IPS DF 4.7 (cell line): ENCODE results near the gene TAS1R2.
"Not testable (repeated sequence)": the region's sequence is repeated elsewhere in the genome, so short reads cannot be mapped to it uniquely, and the experiment has no call there.

Source experiments
- DNase-seq: peaks from one replicate; pipeline ENCODE4 v3.0.0-alpha.2; 2013; ENCODE audit warnings: low spot score; ENCODE audit errors: extremely low read depth

TAS1R2 gene

DNA sequence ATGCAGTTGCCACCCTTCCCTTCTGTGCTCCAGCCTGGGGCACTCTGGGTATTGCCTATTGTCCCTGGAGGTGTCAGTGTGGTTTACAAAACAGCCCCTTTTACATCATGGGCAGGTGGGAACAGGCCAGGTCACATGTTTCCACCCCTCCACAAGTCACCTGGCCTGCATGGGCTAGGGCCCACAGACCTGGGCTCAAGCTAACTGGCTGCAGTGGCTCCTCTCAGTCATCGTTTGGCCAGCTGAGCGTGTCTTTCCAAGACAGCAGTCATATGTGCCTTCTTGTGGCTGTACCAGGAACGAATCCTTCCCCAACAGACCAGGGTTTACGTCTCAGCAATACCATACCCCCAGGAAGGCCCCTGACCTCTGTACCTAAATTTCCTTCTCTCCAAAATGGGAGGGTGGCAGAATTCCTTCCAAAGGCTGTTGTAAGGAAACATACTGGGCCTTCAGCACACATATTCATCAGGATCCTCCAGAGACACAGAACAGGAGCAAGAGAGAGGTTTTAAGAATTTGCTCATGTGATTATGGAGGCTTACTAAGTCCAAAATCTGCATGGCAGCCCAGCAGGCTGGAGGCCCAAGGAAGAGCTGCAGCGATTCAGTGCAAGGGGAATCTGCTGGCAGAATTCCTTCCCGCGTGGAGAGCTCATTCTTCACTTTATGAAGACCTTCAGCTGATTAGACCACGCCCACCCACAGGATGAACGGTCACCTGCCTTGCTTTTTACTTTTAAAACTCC is 10.6 kb upstream of the TAS1R2 start:
- no peak for DNase-seq

DNA sequence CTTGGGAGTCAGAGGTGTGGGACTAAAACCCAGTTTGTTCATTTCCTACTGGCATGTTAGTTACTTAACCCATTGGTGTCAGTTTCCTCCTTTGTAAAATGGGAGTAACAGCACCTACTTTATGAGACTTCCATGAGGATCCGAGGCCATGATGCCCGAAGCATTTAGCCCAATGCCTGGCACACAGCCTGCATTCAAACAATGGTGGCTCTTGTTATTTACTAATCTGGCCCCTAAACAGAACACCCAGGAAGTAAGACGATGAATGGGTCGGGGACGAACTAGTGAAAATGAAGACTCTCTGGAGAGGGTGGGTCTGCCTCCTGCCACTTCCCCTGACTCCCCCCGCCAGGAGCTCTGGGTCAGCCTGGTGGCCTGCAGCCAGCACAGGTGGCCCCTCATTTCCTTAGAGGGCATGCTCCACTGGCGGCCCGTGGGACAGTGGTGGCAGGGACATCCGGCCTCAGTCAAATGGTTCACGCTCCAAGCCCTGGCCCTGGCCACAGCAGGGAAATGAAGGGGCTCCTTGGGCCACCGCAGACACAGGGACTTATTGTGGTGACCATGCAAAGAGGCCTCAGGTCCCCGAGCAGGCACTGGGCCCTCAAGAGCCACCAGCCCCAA is 9.5 kb upstream of the TAS1R2 start:
- DNase-seq: no peak

DNA sequence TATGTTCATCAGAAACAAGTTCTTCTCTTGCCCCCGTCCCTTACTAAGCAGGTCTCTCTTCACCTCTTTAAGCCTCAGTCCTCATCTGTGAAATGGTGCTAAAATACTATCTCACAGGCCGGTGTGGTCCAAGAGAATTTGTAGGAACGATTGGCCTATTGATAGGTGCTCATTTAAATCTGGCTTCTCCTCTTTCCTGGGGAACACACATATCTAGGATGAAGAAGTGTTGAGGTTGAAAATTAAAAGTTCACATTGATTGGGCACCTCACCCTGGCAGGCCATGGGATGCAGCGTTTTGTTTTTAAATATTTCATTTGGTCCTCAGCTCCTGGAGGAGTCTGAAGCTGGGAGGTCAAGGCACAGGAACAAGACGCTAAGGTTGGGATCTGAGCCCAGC is 8.9 kb upstream of the TAS1R2 start:
- DNase-seq: no peak

DNA sequence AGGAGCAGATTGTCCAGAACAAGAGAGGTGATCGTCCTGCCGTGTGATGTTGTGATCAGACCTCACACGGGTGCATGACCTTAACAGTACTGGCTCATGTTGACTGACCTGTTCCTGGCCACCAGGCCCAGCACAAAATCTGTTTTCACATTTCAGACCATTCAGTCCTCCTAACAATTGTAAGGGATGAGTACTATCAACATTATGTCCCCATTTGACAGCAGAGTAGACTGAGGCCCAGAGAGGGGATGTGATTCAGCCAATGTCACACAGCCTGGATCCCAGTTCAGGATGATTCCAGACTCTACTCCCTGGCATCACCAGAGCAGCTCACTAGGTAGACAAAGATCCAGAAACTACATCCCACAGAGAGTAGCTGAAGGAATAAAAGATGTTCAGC is 7.4 kb upstream of the TAS1R2 start:
- DNase-seq: no peak

DNA sequence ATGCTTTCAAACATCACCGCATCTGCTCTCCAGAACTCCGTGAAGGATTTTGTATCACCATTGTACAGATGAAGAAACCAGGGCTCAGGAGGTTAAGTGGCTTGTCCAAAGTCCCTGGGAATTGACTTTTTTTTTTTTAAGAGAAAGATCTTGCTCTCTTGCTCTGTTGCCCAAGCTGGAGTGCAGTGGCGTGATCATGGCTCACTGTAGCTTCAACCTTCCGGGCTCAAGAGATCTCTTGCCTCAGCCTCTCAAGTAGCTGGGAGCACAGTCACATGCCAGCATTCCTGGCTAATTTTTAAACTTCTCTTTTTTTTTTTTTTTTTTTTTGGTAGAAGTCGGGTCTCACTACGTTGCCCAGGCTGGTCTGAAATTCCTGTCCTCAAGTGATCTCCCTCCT is 6.9 kb upstream of the TAS1R2 start:
- no peak for DNase-seq

DNA sequence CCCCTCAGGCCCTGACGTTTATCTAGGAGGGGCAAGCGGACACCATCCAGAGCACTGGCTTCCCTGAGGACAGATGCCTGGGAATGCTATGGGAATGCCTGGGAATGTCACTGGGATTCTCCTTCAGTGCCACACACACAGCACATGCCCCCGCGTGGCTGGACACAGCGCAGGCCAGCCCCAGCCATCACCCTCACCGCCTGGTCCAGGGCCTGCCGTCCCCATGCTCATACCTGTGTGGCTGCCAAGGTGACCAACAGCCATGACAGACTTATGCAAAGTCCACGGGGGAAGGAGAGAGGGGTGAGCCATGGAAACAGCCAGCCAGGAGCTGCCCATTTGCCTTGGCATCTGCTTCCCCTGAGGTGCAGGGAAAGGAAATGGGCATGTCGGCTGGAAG is 5.7 kb upstream of the TAS1R2 start:
- DNase-seq: no peak

DNA sequence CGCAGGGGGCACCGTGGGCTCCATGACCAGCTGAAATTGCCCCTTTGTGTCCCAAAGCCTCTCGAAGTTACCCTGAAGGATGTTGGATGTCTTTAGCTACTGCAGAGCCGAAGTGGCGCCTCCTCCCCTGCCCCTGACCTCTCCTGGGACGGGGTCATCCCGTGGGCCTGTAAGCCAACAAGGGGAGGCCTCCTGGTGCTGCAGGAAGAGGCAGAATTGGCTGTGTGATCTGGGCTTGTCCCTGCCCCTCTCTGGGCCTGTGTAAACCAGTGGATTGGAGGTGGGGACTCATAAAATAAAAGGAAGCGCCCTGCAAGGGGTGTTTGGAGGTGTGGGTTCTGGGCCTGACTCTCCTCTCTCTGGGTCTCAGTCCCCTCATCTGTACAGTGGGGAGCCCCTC is 2.1 kb upstream of the TAS1R2 start:
- no peak for DNase-seq

DNA sequence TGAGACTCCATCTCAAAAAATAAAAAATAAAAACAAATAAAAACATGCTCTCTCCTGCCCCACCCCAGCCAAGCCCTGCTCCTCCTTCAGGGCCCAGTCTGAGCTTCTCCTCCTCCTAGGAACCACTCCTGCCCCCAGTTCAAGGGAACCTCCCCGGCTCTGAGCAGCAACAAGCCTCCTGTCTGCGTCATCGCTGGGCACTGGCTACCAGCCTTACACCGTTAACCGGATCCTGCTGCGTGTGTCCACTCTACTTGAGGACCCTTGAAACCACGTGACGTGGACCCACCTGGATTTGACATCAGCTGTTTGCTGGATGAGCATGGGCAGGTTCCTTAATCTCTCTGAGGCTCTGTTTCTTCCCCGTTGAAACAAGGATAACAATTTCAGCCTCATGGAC is 1.6 kb upstream of the TAS1R2 start:
- no peak for DNase-seq

DNA sequence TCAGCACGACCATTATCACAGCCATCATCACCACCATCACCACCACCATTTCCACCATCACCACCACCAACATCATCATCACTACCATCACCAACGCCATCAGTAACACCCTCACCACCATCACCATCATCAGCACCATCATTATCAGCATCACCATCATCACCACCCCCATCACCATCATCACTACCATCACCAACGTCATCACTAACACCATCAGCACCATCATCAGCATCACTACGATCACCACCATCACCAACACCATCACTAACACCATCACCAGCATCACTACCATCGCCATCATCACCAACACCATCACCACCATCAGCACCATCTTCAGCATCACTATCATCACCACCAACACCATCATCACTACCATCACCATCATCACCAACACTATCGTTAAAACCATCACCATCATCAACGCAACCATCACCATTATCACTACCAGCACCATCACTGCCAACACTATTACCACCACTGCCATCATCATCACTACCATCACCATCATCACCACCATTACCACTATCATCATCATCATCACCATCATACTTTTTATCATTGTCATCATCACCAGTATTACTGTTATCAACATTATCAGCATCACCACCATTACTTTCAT is 1.3 kb downstream of the TAS1R2 start:
- no peak for DNase-seq

DNA sequence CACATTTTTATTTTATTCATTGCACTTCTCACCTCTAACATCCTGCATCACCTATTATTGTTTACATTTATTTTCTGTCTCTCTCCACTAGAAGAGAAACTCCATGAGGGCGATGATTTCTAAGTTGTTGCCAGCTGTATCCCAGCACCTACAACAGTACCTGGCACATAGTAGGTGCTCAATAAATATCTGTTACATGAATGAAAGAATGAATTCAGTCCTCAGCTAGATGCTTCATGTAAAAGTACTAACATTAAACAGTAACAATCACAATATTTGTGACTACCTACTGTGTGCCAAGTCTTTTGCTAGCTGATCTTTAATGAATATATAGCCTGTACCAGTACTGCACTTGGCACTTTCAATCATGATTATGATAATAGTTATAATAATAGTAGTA is 3.0 kb downstream of the TAS1R2 start:
- DNase-seq: no peak

DNA sequence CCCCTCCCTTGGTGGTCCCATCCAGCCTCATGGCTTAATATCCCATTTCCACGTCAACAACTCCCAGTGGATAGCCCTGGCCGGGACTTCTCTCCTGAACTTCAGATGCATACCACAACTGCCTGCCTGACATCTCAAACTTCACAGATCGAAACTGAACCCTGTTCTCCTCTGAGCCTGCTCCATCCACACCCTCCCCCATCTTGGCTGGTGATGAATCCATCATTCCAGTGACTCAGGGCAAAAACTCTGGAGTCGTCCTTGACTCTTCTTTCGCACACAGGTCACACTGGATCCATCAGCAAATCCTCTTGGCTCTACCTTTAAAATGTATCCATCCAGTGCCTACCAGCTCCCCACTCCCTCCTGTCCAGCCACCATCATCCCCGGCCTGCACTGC is 3.9 kb downstream of the TAS1R2 start:
- no peak for DNase-seq

DNA sequence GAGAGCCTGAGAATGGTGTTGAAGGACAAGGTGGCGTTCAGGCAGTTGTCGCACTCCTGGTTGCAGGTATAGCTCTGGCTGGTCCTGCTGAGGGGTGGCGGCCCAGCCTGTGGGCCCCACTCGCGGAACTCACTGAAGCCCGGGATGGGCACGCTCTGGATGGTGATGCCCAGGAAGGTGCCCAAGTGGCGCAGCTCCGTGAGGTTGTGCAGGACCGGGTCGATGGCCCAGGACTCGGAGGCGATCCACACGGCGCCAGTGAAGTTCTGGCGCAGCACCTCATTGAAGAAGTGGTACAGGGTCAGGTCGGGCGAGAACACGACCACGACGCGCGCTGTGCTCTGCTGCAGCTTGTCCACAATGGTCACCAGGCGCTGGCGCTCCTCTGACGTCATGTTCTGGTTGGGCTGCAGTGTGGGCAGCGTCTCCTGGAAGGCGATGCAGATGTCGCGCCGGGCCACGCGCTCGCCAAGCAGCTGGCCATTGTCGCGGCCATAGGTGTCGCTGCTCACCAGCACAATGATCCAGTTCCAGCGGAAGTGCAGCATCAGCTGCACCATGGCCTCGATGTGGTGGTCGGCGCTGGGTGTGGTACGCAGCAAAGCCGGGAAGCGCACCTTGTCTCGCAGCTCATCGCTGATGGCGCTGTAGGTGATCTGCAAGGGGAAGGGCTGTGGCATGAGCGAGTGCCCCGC is 5.0 kb downstream of the TAS1R2 start:
- DNase-seq: no peak

DNA sequence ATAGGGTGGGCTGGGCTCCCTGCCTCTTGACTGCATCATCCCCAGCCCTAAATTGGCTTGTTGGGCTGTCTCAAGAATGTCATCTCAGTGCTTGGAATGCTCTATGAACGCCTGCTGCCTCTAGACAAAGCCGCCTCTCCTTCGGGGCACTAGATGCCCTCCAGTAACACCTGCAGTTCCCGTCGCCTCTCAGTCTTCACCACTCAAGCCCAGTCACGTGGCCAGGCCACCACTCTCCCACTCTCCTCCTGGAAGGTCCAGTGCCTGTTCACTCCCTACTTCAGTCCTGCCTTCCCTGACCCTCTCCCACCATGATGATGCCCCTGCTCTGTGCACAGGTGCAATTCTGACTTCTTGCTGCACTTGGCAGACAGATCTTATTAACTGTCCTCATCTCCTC is 7.0 kb downstream of the TAS1R2 start:
- DNase-seq: no peak

DNA sequence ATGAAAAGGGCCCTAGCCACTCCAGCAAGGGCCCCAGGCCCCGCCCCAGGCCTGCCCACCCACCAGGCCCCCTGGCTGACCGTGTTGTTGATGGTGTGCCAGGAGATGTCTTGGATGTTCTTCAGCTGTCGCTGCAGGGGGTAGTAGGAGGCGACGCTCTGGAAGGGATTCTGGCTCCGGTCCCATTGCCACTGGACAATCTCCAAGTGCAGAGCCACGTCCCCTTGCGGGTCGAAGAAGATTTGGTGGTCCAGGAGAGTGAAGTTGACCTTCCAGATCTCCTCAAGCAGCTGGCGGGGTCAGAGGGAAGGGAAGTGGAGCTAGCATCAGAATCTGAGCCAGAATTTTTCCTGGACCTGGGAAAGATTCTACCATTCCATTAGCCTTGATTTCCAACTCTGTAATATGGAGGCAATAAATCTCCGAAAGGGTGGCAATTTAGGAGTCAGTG is 10.2 kb downstream of the TAS1R2 start:
- no peak for DNase-seq

DNA sequence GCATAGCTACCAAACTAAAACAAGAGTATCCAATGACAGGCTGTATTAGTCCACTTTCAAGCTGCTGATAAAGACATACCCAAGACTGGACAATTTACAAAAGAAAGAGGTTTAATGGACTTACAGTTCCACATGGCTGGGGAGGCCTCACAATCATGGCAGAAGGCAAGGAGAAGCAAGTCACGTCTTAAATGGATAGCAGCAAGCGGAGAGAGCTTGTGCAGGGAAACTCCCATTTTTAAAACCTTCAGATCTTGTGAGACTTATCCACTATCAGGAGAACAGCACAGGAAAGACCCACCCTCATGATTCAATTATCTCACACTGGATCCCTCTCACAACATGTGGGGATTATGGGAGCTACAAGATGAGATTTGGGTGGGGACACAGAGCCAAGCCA is 11.7 kb downstream of the TAS1R2 start:
- DNase-seq: not testable (repeated sequence)

DNA sequence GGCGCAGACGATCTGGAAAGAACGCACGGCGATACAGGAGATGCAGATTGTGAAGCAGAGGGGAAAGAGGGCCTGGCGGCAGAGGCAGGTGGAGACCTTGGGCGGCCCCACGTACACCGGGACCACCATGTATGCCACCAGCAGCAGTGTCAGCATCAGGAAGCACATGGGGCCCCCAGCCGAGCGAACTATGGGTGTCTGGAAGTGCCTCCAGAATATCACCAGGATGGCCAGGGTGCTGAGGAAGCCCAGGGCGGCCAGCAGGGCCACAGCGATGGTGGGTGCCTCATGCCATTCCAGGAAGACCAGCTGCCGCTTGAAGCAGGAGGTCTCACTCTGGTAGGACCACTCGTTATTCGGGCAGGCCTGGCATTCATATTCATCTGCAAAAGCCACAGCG is 19.3 kb downstream of the TAS1R2 start:
- DNase-seq: no peak

DNA sequence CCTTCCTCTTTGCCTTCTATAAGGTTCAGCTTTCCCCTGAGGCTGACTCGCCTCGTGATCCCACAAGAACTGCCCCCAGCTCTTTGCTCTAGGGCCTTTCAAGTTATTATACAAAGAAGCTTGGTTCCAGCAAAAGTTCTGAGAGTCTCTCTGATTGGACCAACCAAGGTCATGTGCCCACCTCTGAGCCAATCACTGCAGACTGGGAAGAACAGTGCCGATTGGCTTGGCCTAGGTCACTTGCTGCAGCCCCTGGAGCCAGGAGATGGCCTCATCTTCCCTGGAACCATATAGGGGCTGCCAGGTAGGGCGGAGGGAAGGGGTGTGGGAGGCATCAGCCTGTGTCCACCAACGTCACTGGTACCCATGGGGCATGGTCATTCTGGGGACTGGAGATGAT is 22.8 kb downstream of the TAS1R2 start:
- DNase-seq: no peak

DNA sequence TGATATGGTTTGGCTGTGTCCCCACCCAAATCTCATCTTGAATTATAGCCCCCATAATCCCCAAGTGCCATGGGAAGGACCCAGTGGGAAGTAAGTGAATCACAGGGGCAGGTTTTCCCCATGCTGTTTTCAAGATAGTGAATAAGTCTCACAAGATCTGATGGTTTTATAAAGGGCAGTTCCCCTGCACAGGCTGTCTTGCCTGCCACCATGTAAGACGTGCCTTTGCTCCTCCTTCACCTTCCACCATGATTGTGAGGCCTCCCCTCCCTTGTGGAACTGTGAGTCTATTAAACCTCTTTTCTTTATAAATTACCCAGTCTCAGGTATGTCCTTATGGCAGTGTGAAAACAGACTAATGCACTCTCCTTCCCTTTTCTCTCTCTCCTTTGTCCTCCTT is 27.1 kb downstream of the TAS1R2 start:
- DNase-seq: not testable (repeated sequence)

DNA sequence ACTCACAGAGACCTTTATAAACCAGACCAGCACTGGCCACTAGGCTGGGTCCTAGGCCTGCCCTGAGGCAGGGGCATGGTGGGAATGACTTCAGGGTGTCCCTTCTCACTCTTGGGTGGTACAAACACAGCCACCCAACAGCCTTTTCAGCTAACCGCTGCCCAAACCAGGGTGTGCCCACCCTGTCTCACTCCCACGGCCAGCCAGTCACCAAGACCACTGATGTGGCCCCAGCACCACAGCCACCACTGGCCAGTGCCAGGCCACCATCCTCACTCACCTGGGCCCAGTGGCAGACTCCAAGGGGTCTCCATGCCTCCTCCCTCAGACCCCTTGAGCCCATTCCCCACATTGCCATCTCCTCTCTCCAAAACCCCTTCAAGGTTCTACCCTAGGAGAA is 27.8 kb downstream of the TAS1R2 start:
- no peak for DNase-seq

DNA sequence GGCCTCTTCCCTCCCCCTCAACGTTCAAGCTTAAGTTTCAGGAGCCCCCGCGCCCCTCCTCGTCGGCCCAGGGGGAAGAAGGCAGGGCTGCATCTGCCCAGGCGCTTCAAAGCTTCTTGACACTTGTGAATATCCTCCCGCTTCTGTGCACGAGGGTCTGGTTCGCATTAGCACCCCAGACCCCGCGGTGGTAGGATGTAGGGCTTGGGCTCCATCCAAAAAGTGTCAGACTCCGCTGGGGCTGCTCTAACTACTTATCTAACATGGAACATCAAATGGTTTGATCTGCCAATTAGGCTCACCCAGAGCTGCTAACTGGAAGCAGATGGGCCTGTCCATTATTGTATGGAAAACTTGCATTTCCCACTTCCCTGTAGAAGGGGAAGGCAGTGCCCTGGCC is 28.9 kb downstream of the TAS1R2 start:
- DNase-seq: no peak

DNA sequence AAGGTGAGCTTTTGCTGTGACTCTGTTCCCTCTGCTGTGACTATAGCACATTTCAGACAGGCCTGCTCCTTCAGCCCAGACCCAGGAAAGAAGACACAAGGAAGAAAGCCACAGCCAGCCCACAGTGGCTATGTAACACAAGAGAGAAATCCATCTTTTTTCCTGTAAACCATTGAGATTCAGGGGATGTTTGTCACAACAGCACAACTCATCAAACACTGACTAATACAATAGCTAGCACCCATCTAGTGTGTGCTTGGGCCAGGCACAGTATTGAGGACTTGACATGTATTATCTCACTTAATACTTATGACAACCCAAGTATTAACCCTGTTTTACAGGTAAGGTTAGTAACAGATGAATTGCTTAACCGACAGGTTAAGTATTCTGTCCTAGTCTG is 29.8 kb downstream of the TAS1R2 start:
- DNase-seq: no peak

DNA sequence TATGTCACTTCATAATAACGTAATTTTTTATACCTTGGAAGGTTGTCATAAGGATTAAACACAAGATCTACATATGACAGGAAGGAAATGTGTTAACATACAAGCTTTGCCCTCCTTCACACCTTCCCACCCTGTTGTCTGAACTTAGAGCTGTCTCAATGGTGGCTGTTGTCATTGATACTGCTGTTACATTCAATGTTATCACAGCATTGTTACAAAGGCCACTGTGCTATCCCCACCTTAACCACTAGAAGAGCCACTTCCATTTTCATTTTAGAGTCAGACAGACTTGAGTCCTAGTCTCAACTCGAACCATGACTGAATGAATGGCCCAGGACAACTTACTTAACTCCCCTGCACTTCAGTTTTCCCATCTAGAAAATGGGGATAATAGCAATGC is 31.2 kb downstream of the TAS1R2 start:
- no peak for DNase-seq
